Sigmoid colon (tissue), 4 donors: ENCODE results near the gene SPATA25.
A peak's percentile ranks its signal among the peaks of the same experiment; 100 is the strongest.

ENCODE experiments used
- CTCF ChIP-seq, 4 experiments: fragments of 450-650 bp in 3 of 4; fragments of 200-600 bp in 1 of 4; IDR thresholded peaks; one replicate each; pipeline ENCODE4 v1.5.1; 2016 to 2019; ENCODE audit warnings: antibody characterized with exemption in 4 of 4, mild to moderate bottlenecking in 3 of 4, moderate library complexity in 2 of 4
- EP300 ChIP-seq, 4 donors: sonication (generic); formaldehyde crosslinking; IDR thresholded peaks; one replicate each; pipeline ENCODE4 v1.6.1; 2017; ENCODE audit warnings: antibody characterized with exemption in 4 of 4
- POLR2A ChIP-seq, 2 donors: fragments of 450-650 bp; IDR thresholded peaks; one replicate each; pipeline ENCODE4 v1.6.1; 2016; ENCODE audit warnings: antibody characterized with exemption in 2 of 2, mild to moderate bottlenecking in 2 of 2, moderate library complexity in 2 of 2
- POLR2AphosphoS5 ChIP-seq, 4 donors: sonication (generic); formaldehyde crosslinking; IDR thresholded peaks; one replicate each; pipeline ENCODE4 v1.6.1; 2017; ENCODE audit warnings: antibody characterized with exemption in 4 of 4

GRCh38 chr20:45910670-45911485 is 23.5 kb upstream of the SPATA25 start:
- TF ChIP-seq CTCF (IDR thresholded peaks at IDR 0.05) (no peak), EP300 (IDR thresholded peaks at IDR 0.05) (no peak), POLR2A (IDR thresholded peaks at IDR 0.05) (peak; percentile 65 to 67), POLR2AphosphoS5 (IDR thresholded peaks at IDR 0.05) (peak; percentile 85 to 96 (median 91))
